Calu3 (cell line): ENCODE data around the gene SNRPB2. TPM values are rescaled to one million over a fixed set of nuclear protein-coding genes. Genes with fewer than 3 reads are reported as not detected.

Source experiments
- BruUV-seq: library from RNA; stranded (reverse); fragments of 400-500 nt; replicated peaks from 2 replicates; lab custom pipeline; 2021; lab: Mats Ljungman, UMichigan
- CTCF ChIA-PET: fragments of 300-600 bp; sonication (Branson Sonifier 250); formaldehyde crosslinking; loops from one replicate; lab custom pipeline; 2022; ENCODE audit warnings: antibody characterized with exemption; lab: Charles Lee
- DNase-seq: peaks from one replicate; pipeline ENCODE4 v3.0.0; 2022
- H3K27ac Mint-ChIP-seq: one replicate; pipeline ENCODE4 v1.8.0; 2022; ENCODE audit warnings: mixed read lengths; ENCODE audit not compliant: unreplicated experiment
- H3K27me3 Mint-ChIP-seq: one replicate; pipeline ENCODE4 v1.8.0; 2022; ENCODE audit warnings: mixed read lengths; ENCODE audit not compliant: unreplicated experiment
- H3K36me3 Mint-ChIP-seq: one replicate; pipeline ENCODE4 v1.8.0; 2022; ENCODE audit warnings: mild to moderate bottlenecking, moderate library complexity, mixed read lengths; ENCODE audit not compliant: insufficient read depth, unreplicated experiment
- H3K4me1 Mint-ChIP-seq: one replicate; pipeline ENCODE4 v1.8.0; 2022; ENCODE audit warnings: mild to moderate bottlenecking, low read depth, mixed read lengths; ENCODE audit not compliant: unreplicated experiment
- H3K4me3 Mint-ChIP-seq: one replicate; pipeline ENCODE4 v1.8.0; 2022; ENCODE audit warnings: mild to moderate bottlenecking, low read depth, moderate library complexity, mixed read lengths; ENCODE audit not compliant: unreplicated experiment
- H3K9me3 Mint-ChIP-seq: one replicate; pipeline ENCODE4 v1.8.0; 2022; ENCODE audit warnings: low read depth, mixed read lengths; ENCODE audit not compliant: unreplicated experiment
- CTCF ChIP-seq: fragments of 200-600 bp; IDR thresholded peaks from one replicate; pipeline ENCODE4 v1.8.0; 2022; ENCODE audit warnings: antibody characterized with exemption; ENCODE audit not compliant: unreplicated experiment
- intact Hi-C: fragments of 100-400 bp; cut with micrococcal nuclease; formaldehyde crosslinking; loops from one replicate; pipeline ENCODE4 v1.10.0; 2022; ENCODE audit not compliant: unreplicated experiment
- total RNA-seq: library from RNA; stranded (reverse); gene quantifications from 2 replicates; pipeline ENCODE4 v1.2.3, GENCODE V29; 2022

The SNRPB2 gene
- total RNA-seq, 1 experiment from 2014 or later = 23.1 TPM

- Mint-ChIP-seq H3K27ac (no peak overlapping the region), H3K9me3 (no peaks in the 10 kb centered on the region), H3K4me3 (no peak overlapping the region), H3K27me3 (no peaks in the 10 kb centered on the region), H3K36me3 (no peaks in the 10 kb centered on the region), H3K4me1 (no peaks in the 10 kb centered on the region)
- CTCF ChIA-PET = no interaction called here
- no TSS peak for BruUV-seq
- TF ChIP-seq CTCF = no peak
- intact Hi-C loops = no loop called here
- DNase-seq = no peak
Observed at GRCh38 chr20:16692009-16692408, 37.8 kb upstream of the SNRPB2 start.

GRCh38 chr20:16692442-16692841 lies 37.4 kb upstream of the SNRPB2 start:
- BruUV-seq = no TSS peak
- CTCF ChIA-PET = no interaction called here
- Mint-ChIP-seq H3K36me3 (no peaks in the 10 kb centered on the region), H3K27ac (no peak overlapping the region), H3K9me3 (no peaks in the 10 kb centered on the region), H3K4me1 (no peaks in the 10 kb centered on the region), H3K27me3 (no peaks in the 10 kb centered on the region), H3K4me3 (no peak overlapping the region)
- intact Hi-C loops = no loop called here
- no peak for TF ChIP-seq CTCF
- DNase-seq = no peak

GRCh38 chr20:16693278-16693677 lies 36.5 kb upstream of the SNRPB2 start:
- Mint-ChIP-seq H3K27me3 (no peaks in the 10 kb centered on the region), H3K27ac (no peak overlapping the region), H3K36me3 (no peaks in the 10 kb centered on the region), H3K9me3 (no peaks in the 10 kb centered on the region), H3K4me1 (no peaks in the 10 kb centered on the region), H3K4me3 (no peak overlapping the region)
- no peak for DNase-seq
- CTCF ChIA-PET = no interaction called here
- BruUV-seq = no TSS peak
- intact Hi-C loops = no loop called here
- TF ChIP-seq CTCF = no peak

GRCh38 chr20:16694161-16694560 lies 35.7 kb upstream of the SNRPB2 start:
- Mint-ChIP-seq H3K36me3 (no peaks in the 10 kb centered on the region), H3K4me1 (no peaks in the 10 kb centered on the region), H3K27me3 (no peaks in the 10 kb centered on the region), H3K4me3 (no peak overlapping the region), H3K9me3 (no peaks in the 10 kb centered on the region), H3K27ac (no peak overlapping the region)
- no TSS peak for BruUV-seq
- CTCF ChIA-PET = no interaction called here
- no peak for TF ChIP-seq CTCF
- intact Hi-C loops = no loop called here
- no peak for DNase-seq
